ENCODE measurements around the gene TAPT1.

DNA sequence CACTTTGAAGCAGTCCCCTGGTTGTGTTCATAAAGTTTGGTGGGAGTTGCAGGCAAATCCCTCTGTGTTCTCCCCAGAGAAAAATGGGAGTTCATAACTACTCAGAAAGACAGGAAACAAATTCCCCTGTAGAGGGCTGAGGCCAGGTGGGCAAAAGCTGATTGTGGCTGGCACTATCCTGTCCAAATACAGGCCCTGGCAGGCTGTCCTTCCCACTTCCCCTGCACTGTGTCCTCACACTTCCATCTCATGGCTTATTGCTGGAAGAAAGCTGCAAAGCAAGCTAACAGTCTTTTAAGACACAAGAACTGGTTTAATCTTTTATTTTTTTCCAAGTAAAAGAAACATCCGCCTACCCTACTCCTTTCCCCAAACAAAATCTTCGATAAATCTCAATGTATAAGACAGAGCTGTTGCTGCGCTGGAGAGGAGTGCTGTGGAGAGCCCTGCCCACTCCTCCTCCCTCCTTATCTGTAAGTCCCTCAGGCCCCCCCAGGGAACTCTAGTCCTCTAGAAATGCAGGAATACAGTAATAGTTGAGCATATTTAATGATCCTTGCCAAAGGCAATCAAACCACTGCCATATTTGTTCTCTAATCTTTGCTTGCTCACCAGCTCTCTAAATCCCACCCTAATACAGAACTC lies 14.0 kb downstream of the TAPT1 start:
- TF ChIP-seq, protein P1, sequence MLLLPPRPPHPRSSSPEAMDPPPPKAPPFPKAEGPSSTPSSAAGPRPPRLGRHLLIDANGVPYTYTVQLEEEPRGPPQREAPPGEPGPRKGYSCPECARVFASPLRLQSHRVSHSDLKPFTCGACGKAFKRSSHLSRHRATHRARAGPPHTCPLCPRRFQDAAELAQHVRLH (tag by site-specific recombination; IDR thresholded peaks at IDR 0.05): no peak
- TF ChIP-seq IKZF3 (tag by site-specific recombination; IDR thresholded peaks at IDR 0.05) (no peak), ZNF274 (IDR thresholded peaks at IDR 0.05; ENCODE audit: low read length) (no peak), ZNF274 (tag by site-specific recombination; IDR thresholded peaks at IDR 0.05; ENCODE audit: borderline replicate concordance) (no peak), KLF1 (tag by site-specific recombination; IDR thresholded peaks at IDR 0.05) (no peak), ZNF530 (tag by site-specific recombination; IDR thresholded peaks at IDR 0.05; ENCODE audit: low read depth) (no peak), ZNF302 (tag by site-specific recombination; IDR thresholded peaks at IDR 0.05; ENCODE audit: low read depth) (no peak)
- TF ChIP-seq, protein P2, sequence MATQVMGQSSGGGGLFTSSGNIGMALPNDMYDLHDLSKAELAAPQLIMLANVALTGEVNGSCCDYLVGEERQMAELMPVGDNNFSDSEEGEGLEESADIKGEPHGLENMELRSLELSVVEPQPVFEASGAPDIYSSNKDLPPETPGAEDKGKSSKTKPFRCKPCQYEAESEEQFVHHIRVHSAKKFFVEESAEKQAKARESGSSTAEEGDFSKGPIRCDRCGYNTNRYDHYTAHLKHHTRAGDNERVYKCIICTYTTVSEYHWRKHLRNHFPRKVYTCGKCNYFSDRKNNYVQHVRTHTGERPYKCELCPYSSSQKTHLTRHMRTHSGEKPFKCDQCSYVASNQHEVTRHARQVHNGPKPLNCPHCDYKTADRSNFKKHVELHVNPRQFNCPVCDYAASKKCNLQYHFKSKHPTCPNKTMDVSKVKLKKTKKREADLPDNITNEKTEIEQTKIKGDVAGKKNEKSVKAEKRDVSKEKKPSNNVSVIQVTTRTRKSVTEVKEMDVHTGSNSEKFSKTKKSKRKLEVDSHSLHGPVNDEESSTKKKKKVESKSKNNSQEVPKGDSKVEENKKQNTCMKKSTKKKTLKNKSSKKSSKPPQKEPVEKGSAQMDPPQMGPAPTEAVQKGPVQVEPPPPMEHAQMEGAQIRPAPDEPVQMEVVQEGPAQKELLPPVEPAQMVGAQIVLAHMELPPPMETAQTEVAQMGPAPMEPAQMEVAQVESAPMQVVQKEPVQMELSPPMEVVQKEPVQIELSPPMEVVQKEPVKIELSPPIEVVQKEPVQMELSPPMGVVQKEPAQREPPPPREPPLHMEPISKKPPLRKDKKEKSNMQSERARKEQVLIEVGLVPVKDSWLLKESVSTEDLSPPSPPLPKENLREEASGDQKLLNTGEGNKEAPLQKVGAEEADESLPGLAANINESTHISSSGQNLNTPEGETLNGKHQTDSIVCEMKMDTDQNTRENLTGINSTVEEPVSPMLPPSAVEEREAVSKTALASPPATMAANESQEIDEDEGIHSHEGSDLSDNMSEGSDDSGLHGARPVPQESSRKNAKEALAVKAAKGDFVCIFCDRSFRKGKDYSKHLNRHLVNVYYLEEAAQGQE (tag by site-specific recombination; IDR thresholded peaks at IDR 0.05): no peak
- TF ChIP-seq, protein P3, sequence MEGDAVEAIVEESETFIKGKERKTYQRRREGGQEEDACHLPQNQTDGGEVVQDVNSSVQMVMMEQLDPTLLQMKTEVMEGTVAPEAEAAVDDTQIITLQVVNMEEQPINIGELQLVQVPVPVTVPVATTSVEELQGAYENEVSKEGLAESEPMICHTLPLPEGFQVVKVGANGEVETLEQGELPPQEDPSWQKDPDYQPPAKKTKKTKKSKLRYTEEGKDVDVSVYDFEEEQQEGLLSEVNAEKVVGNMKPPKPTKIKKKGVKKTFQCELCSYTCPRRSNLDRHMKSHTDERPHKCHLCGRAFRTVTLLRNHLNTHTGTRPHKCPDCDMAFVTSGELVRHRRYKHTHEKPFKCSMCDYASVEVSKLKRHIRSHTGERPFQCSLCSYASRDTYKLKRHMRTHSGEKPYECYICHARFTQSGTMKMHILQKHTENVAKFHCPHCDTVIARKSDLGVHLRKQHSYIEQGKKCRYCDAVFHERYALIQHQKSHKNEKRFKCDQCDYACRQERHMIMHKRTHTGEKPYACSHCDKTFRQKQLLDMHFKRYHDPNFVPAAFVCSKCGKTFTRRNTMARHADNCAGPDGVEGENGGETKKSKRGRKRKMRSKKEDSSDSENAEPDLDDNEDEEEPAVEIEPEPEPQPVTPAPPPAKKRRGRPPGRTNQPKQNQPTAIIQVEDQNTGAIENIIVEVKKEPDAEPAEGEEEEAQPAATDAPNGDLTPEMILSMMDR (tag by site-specific recombination; IDR thresholded peaks at IDR 0.05): no peak

All from HEK293 (cell line).